ENCODE results near the gene CASP2.

CASP2 gene

GRCh38 chr7:143322760-143323633 lies 34.8 kb downstream of the CASP2 start:
- Histone ChIP-seq H3K4me3 (ENCODE audit: insufficient read depth, low read length, poor library complexity, severe bottlenecking) (no peak overlapping the region), H3K9me3 (ENCODE audit: insufficient read depth, low read length) (no peaks in the 10 kb centered on the region), H3K9ac (ENCODE audit: low read length) (no peak overlapping the region), H3K27me3 (ENCODE audit: low read length) (no peaks in the 10 kb centered on the region), H2AFZ (ENCODE audit: low read depth, low read length, severe bottlenecking) (no peak overlapping the region), H3K79me2 (ENCODE audit: insufficient read depth, low read length) (no peaks in the 10 kb centered on the region), H3F3A (ENCODE audit: insufficient read depth) (no peaks in the 10 kb centered on the region), H3K27ac (ENCODE audit: low read depth, low read length) (no peak overlapping the region), H3K36me3 (ENCODE audit: low read length) (no peaks in the 10 kb centered on the region), H3K4me2 (ENCODE audit: low read depth, low read length, poor library complexity, severe bottlenecking) (no peak overlapping the region), H4K20me1 (ENCODE audit: low read depth, low read length) (no peaks in the 10 kb centered on the region), H3K9me2 (replicated peaks; ENCODE audit: insufficient read depth, low read length) (no peaks in the 10 kb centered on the region)
- TF ChIP-seq EZH2phosphoT487 (conservative IDR thresholded peaks at IDR 0.05; ENCODE audit: low read length): no peak
- TF ChIP-seq, protein P1, sequence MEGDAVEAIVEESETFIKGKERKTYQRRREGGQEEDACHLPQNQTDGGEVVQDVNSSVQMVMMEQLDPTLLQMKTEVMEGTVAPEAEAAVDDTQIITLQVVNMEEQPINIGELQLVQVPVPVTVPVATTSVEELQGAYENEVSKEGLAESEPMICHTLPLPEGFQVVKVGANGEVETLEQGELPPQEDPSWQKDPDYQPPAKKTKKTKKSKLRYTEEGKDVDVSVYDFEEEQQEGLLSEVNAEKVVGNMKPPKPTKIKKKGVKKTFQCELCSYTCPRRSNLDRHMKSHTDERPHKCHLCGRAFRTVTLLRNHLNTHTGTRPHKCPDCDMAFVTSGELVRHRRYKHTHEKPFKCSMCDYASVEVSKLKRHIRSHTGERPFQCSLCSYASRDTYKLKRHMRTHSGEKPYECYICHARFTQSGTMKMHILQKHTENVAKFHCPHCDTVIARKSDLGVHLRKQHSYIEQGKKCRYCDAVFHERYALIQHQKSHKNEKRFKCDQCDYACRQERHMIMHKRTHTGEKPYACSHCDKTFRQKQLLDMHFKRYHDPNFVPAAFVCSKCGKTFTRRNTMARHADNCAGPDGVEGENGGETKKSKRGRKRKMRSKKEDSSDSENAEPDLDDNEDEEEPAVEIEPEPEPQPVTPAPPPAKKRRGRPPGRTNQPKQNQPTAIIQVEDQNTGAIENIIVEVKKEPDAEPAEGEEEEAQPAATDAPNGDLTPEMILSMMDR (IDR thresholded peaks at IDR 0.05; ENCODE audit: insufficient read depth, low read length, poor library complexity, severe bottlenecking): no peak

- H3K36me3 ChIP-seq (ENCODE audit: low read length): no peaks in the 10 kb centered on the region
- no peak overlapping the region for H3K4me3 ChIP-seq (ENCODE audit: insufficient read depth, low read length, poor library complexity, severe bottlenecking)
- H3F3A ChIP-seq (ENCODE audit: insufficient read depth): no peaks in the 10 kb centered on the region
- no peak overlapping the region for H3K27ac ChIP-seq (ENCODE audit: low read depth, low read length)
- no peaks in the 10 kb centered on the region for H3K79me2 ChIP-seq (ENCODE audit: insufficient read depth, low read length)
- H2AFZ ChIP-seq (ENCODE audit: low read depth, low read length, severe bottlenecking): no peak overlapping the region
- no peaks in the 10 kb centered on the region for H3K27me3 ChIP-seq (ENCODE audit: low read length)
- H3K9me2 ChIP-seq (replicated peaks; ENCODE audit: insufficient read depth, low read length): no peaks in the 10 kb centered on the region
- no peak overlapping the region for H3K9ac ChIP-seq (ENCODE audit: low read length)
- TF ChIP-seq EZH2phosphoT487 (conservative IDR thresholded peaks at IDR 0.05; ENCODE audit: low read length): no peak
- TF ChIP-seq, protein P1 (IDR thresholded peaks at IDR 0.05; ENCODE audit: insufficient read depth, low read length, poor library complexity, severe bottlenecking): no peak
- no peaks in the 10 kb centered on the region for H4K20me1 ChIP-seq (ENCODE audit: low read depth, low read length)
- H3K9me3 ChIP-seq (ENCODE audit: insufficient read depth, low read length): no peaks in the 10 kb centered on the region
- H3K4me2 ChIP-seq (ENCODE audit: low read depth, low read length, poor library complexity, severe bottlenecking): no peak overlapping the region
Measured at GRCh38 chr7:143323653-143324052, 35.5 kb downstream of the CASP2 start.

GRCh38 chr7:143325240-143325639 lies 37.1 kb downstream of the CASP2 start:
- no peaks in the 10 kb centered on the region for H4K20me1 ChIP-seq (ENCODE audit: low read depth, low read length)
- H3K27ac ChIP-seq (ENCODE audit: low read depth, low read length): no peak overlapping the region
- H3K27me3 ChIP-seq (ENCODE audit: low read length): no peaks in the 10 kb centered on the region
- no peak overlapping the region for H3K4me3 ChIP-seq (ENCODE audit: insufficient read depth, low read length, poor library complexity, severe bottlenecking)
- H3F3A ChIP-seq (ENCODE audit: insufficient read depth): no peaks in the 10 kb centered on the region
- no peaks in the 10 kb centered on the region for H3K9me3 ChIP-seq (ENCODE audit: insufficient read depth, low read length)
- H3K9me2 ChIP-seq (replicated peaks; ENCODE audit: insufficient read depth, low read length): no peaks in the 10 kb centered on the region
- no peaks in the 10 kb centered on the region for H3K79me2 ChIP-seq (ENCODE audit: insufficient read depth, low read length)
- H3K36me3 ChIP-seq (ENCODE audit: low read length): no peaks in the 10 kb centered on the region
- H3K9ac ChIP-seq (ENCODE audit: low read length): no peak overlapping the region
- H2AFZ ChIP-seq (ENCODE audit: low read depth, low read length, severe bottlenecking): no peak overlapping the region
- no peak for TF ChIP-seq EZH2phosphoT487 (conservative IDR thresholded peaks at IDR 0.05; ENCODE audit: low read length)
- TF ChIP-seq, protein P1 (IDR thresholded peaks at IDR 0.05; ENCODE audit: insufficient read depth, low read length, poor library complexity, severe bottlenecking): no peak
- H3K4me2 ChIP-seq (ENCODE audit: low read depth, low read length, poor library complexity, severe bottlenecking): no peak overlapping the region

Measured in SU-DHL-6 (cell line).